Mesendoderm (in vitro differentiated cells): ENCODE results near the gene IKBKG.

Experiments
- DNase-seq: peaks from one replicate; pipeline ENCODE4 v3.0.0; 2013
- H2AK5ac ChIP-seq: 2 replicates; pipeline ENCODE4 v1.6.1; 2013; ENCODE audit warnings: low read length, inconsistent platforms
- H2BK120ac ChIP-seq: 2 replicates; pipeline ENCODE4 v1.6.1; 2013; ENCODE audit warnings: low read depth, mild to moderate bottlenecking, low read length, moderate library complexity, mixed read lengths
- H2BK15ac ChIP-seq: replicated peaks from 2 replicates; pipeline ENCODE4 v1.6.1; 2013; ENCODE audit warnings: low read depth, mild to moderate bottlenecking, moderate library complexity
- H2BK5ac ChIP-seq: 2 replicates; pipeline ENCODE4 v1.6.1; 2013; ENCODE audit warnings: low read length, inconsistent platforms
- H3K18ac ChIP-seq: 2 replicates; pipeline ENCODE4 v1.6.1; 2013; ENCODE audit warnings: mild to moderate bottlenecking, low read length, mixed read lengths
- H3K23ac ChIP-seq: one replicate; pipeline ENCODE4 v1.6.1; 2013; ENCODE audit warnings: low read length
- H3K27ac ChIP-seq: 2 replicates; pipeline ENCODE4 v1.5.1; 2013; ENCODE audit warnings: low read depth, mild to moderate bottlenecking, inconsistent platforms, low read length, moderate library complexity
- H3K27me3 ChIP-seq: 2 replicates; pipeline ENCODE4 v1.6.1; 2013; ENCODE audit warnings: low read length, control low read depth, mild to moderate bottlenecking, inconsistent platforms; ENCODE audit not compliant: insufficient read depth, poor library complexity
- H3K36me3 ChIP-seq: 2 replicates; pipeline ENCODE4 v1.6.1; 2013; ENCODE audit warnings: low read length, inconsistent platforms; ENCODE audit not compliant: control insufficient read depth, insufficient read depth
- H3K4ac ChIP-seq: one replicate; pipeline ENCODE4 v1.6.1; 2013; ENCODE audit warnings: low read depth, mild to moderate bottlenecking, low read length, moderate library complexity
- H3K4me1 ChIP-seq: 2 replicates; pipeline ENCODE4 v1.6.1; 2013; ENCODE audit warnings: low read depth, low read length, inconsistent platforms; ENCODE audit not compliant: control insufficient read depth
- H3K4me2 ChIP-seq: 2 replicates; pipeline ENCODE4 v1.6.1; 2013; ENCODE audit warnings: low read length
- H3K4me3 ChIP-seq: 2 replicates; pipeline ENCODE4 v1.5.1; 2013; ENCODE audit warnings: mild to moderate bottlenecking, low read length
- H3K56ac ChIP-seq: one replicate; pipeline ENCODE4 v1.6.1; 2013; ENCODE audit warnings: low read length
- H3K79me1 ChIP-seq: 2 replicates; pipeline ENCODE4 v1.6.1; 2013; ENCODE audit warnings: low read length, inconsistent platforms
- H3K79me2 ChIP-seq: 2 replicates; pipeline ENCODE4 v1.6.1; 2013; ENCODE audit warnings: mild to moderate bottlenecking, low read length; ENCODE audit not compliant: control insufficient read depth, insufficient read depth
- H3K9ac ChIP-seq: 2 replicates; pipeline ENCODE4 v1.6.1; 2013; ENCODE audit warnings: low read length, inconsistent platforms
- H4K5ac ChIP-seq: one replicate; pipeline ENCODE4 v1.6.1; 2013; ENCODE audit warnings: low read length
- H4K8ac ChIP-seq: one replicate; pipeline ENCODE4 v1.6.1; 2013; ENCODE audit warnings: low read depth, mild to moderate bottlenecking, control low read depth, low read length, moderate library complexity
- WGBS: extraction: QIAGEN DNeasy Blood & Tissue Kit; methylation state at CpG from one replicate; pipeline ENCODE4 v1.1.7; 2013; ENCODE audit warnings: low lambda C conversion rate, missing lambda C conversion rate; ENCODE audit not compliant: insufficient coverage; ENCODE audit errors: extremely low coverage; 5-methylcytosine and 5-hydroxymethylcytosine counted together

Gene IKBKG

GRCh38 chrX:154600759-154601374, 53.4 kb downstream of the IKBKG start:
- H4K5ac ChIP-seq, result no peak overlapping the region
- H3K9ac ChIP-seq, result no peak overlapping the region
- H3K4me3 ChIP-seq, result no peak overlapping the region
- no peak overlapping the region for H3K18ac ChIP-seq
- no peaks in the 10 kb centered on the region for H3K36me3 ChIP-seq
- peak; percentile 21 for DNase-seq
- no peak overlapping the region for H2AK5ac ChIP-seq
- H3K27ac ChIP-seq, result no peak overlapping the region
- H3K4me1 ChIP-seq, result no peaks in the 10 kb centered on the region
- no peak overlapping the region for H2BK120ac ChIP-seq
- H3K4ac ChIP-seq, result no peak overlapping the region
- no peak overlapping the region for H3K56ac ChIP-seq
- H3K79me1 ChIP-seq, result no peaks in the 10 kb centered on the region
- no peak overlapping the region for H2BK5ac ChIP-seq
- no CpG with 5 or more reads among the region's 15 CpGs for WGBS
- no peaks in the 10 kb centered on the region for H3K27me3 ChIP-seq
- no peak overlapping the region for H4K8ac ChIP-seq
- no peaks in the 10 kb centered on the region for H3K79me2 ChIP-seq
- no peak overlapping the region for H3K23ac ChIP-seq
- no peak overlapping the region for H3K4me2 ChIP-seq
- H2BK15ac ChIP-seq, result no peak overlapping the region

GRCh38 chrX:154602226-154602625, 54.8 kb downstream of the IKBKG start:
- Histone ChIP-seq H3K4me1 (no peaks in the 10 kb centered on the region), H2BK5ac (no peak overlapping the region), H4K5ac (no peak overlapping the region), H3K56ac (no peak overlapping the region), H2BK15ac (no peak overlapping the region), H3K4ac (no peak overlapping the region), H3K9ac (no peak overlapping the region), H2BK120ac (no peak overlapping the region), H3K4me3 (no peak overlapping the region), H3K18ac (no peak overlapping the region), H3K27ac (no peak overlapping the region), H3K36me3 (no peaks in the 10 kb centered on the region), H3K79me1 (no peaks in the 10 kb centered on the region), H3K23ac (no peak overlapping the region), H3K79me2 (no peaks in the 10 kb centered on the region), H3K27me3 (no peaks in the 10 kb centered on the region), H3K4me2 (no peak overlapping the region), H2AK5ac (no peak overlapping the region), H4K8ac (no peak overlapping the region)
- DNase-seq, result no peak
- no CpG with 5 or more reads among the region's 13 CpGs for WGBS

- H3K27ac ChIP-seq, result no peak overlapping the region
- no peak overlapping the region for H2AK5ac ChIP-seq
- no peak overlapping the region for H4K5ac ChIP-seq
- no peak for DNase-seq
- H2BK15ac ChIP-seq, result no peak overlapping the region
- no peak overlapping the region for H3K56ac ChIP-seq
- H3K79me2 ChIP-seq, result no peaks in the 10 kb centered on the region
- no CpG with 5 or more reads among the region's 18 CpGs for WGBS
- H3K4me3 ChIP-seq, result no peak overlapping the region
- H4K8ac ChIP-seq, result no peak overlapping the region
- no peaks in the 10 kb centered on the region for H3K36me3 ChIP-seq
- H3K18ac ChIP-seq, result no peak overlapping the region
- H3K23ac ChIP-seq, result no peak overlapping the region
- no peak overlapping the region for H3K9ac ChIP-seq
- no peaks in the 10 kb centered on the region for H3K4me1 ChIP-seq
- H2BK120ac ChIP-seq, result no peak overlapping the region
- H2BK5ac ChIP-seq, result no peak overlapping the region
- no peaks in the 10 kb centered on the region for H3K79me1 ChIP-seq
- no peak overlapping the region for H3K4ac ChIP-seq
- no peak overlapping the region for H3K4me2 ChIP-seq
- no peaks in the 10 kb centered on the region for H3K27me3 ChIP-seq
Observed at GRCh38 chrX:154602766-154603437, 55.5 kb downstream of the IKBKG start.

GRCh38 chrX:154603438-154604430, 56.3 kb downstream of the IKBKG start:
- H3K36me3 ChIP-seq, result no peaks in the 10 kb centered on the region
- H3K27ac ChIP-seq, result no peak overlapping the region
- H3K27me3 ChIP-seq, result no peaks in the 10 kb centered on the region
- H3K56ac ChIP-seq, result no peak overlapping the region
- H3K23ac ChIP-seq, result no peak overlapping the region
- peak; percentile 53 for DNase-seq
- no peak overlapping the region for H4K5ac ChIP-seq
- WGBS, result no CpG with 5 or more reads among the region's 13 CpGs
- no peak overlapping the region for H2BK5ac ChIP-seq
- no peak overlapping the region for H3K9ac ChIP-seq
- H2AK5ac ChIP-seq, result no peak overlapping the region
- no peaks in the 10 kb centered on the region for H3K79me1 ChIP-seq
- no peak overlapping the region for H3K4me2 ChIP-seq
- H3K4ac ChIP-seq, result no peak overlapping the region
- no peaks in the 10 kb centered on the region for H3K4me1 ChIP-seq
- no peak overlapping the region for H4K8ac ChIP-seq
- H3K79me2 ChIP-seq, result no peaks in the 10 kb centered on the region
- no peak overlapping the region for H2BK120ac ChIP-seq
- H3K4me3 ChIP-seq, result no peak overlapping the region
- H3K18ac ChIP-seq, result no peak overlapping the region
- H2BK15ac ChIP-seq, result no peak overlapping the region

GRCh38 chrX:154605566-154605965, 58.1 kb downstream of the IKBKG start:
- no peak overlapping the region for H2BK15ac ChIP-seq
- no peak overlapping the region for H2AK5ac ChIP-seq
- H2BK120ac ChIP-seq, result no peak overlapping the region
- H3K27me3 ChIP-seq, result no peaks in the 10 kb centered on the region
- WGBS, result no CpG with 5 or more reads among the region's 6 CpGs
- no peaks in the 10 kb centered on the region for H3K79me1 ChIP-seq
- no peak overlapping the region for H3K4me2 ChIP-seq
- no peak overlapping the region for H3K56ac ChIP-seq
- H3K4ac ChIP-seq, result no peak overlapping the region
- H3K27ac ChIP-seq, result no peak overlapping the region
- no peaks in the 10 kb centered on the region for H3K79me2 ChIP-seq
- no peaks in the 10 kb centered on the region for H3K36me3 ChIP-seq
- H4K8ac ChIP-seq, result no peak overlapping the region
- no peak overlapping the region for H2BK5ac ChIP-seq
- H4K5ac ChIP-seq, result no peak overlapping the region
- no peak overlapping the region for H3K9ac ChIP-seq
- DNase-seq, result no peak
- no peaks in the 10 kb centered on the region for H3K4me1 ChIP-seq
- no peak overlapping the region for H3K23ac ChIP-seq
- no peak overlapping the region for H3K4me3 ChIP-seq
- H3K18ac ChIP-seq, result no peak overlapping the region
